Muscle of leg (tissue), 11 donors: Measurements from ENCODE around the gene RPS6KB2. TPM values are rescaled to one million over a fixed set of nuclear protein-coding genes. Genes with fewer than 3 reads are reported as not detected.
"Not testable (repeated sequence)": the region's sequence is repeated elsewhere in the genome, so short reads cannot be mapped to it uniquely, and the experiment has no call there.

ENCODE experiments used
- DNase-seq: peaks from one replicate; pipeline ENCODE4 v3.0.0; 2013
- H3K27ac ChIP-seq: one replicate; pipeline ENCODE4 v1.5.1; 2013; ENCODE audit warnings: mild to moderate bottlenecking, low read length, control low read depth
- H3K27me3 ChIP-seq: one replicate; pipeline ENCODE4 v1.6.1; 2013; ENCODE audit warnings: low read length; ENCODE audit not compliant: control insufficient read depth, insufficient read depth
- H3K36me3 ChIP-seq: one replicate; pipeline ENCODE4 v1.6.1; 2013; ENCODE audit warnings: low read length; ENCODE audit not compliant: control insufficient read depth, insufficient read depth
- H3K4me1 ChIP-seq: one replicate; pipeline ENCODE4 v1.6.1; 2013; ENCODE audit warnings: low read length; ENCODE audit not compliant: control insufficient read depth, insufficient read depth
- H3K4me3 ChIP-seq: one replicate; pipeline ENCODE4 v1.5.1; 2013; ENCODE audit warnings: low read length, control low read depth
- H3K9me3 ChIP-seq: replicated peaks from 2 replicates; pipeline ENCODE4 v1.6.1; 2013; ENCODE audit warnings: low read depth, low read length; ENCODE audit not compliant: control insufficient read depth
- WGBS: methylation state at CpG from one replicate; pipeline ENCODE4 v1.1.5; 2013; ENCODE audit warnings: missing lambda C conversion rate; ENCODE audit not compliant: insufficient coverage; 5-methylcytosine and 5-hydroxymethylcytosine counted together
- polyA plus RNA-seq, 8 donors: library from polyadenylated mRNA; unstranded; fragments of 120-200 nt; gene quantifications; one replicate each; pipeline versions ENCODE4 v1.2.1 to v1.2.3, GENCODE V29; 2013; ENCODE audit warnings: inconsistent platforms in 1 of 8, low replicate concordance in 1 of 8; ENCODE audit not compliant: insufficient read length in 8 of 8, insufficient read depth in 1 of 8
- total RNA-seq: library from RNA; stranded (reverse); fragments of 120-200 nt; gene quantifications from one replicate; pipeline ENCODE4 v1.2.4, GENCODE V29; 2013

Gene RPS6KB2
- total and polyA plus RNA-seq, 9 donors = 27.9 to 45.5 (median 37.7) TPM

- H3K9me3 ChIP-seq = no peaks in the 10 kb centered on the region
- WGBS = 81% methylated on average over 18 of the region's 25 CpGs
Observed at GRCh38 chr11:67456068-67456705, 27.9 kb downstream of the RPS6KB2 start.

GRCh38 chr11:67457453-67457852 is 29.2 kb downstream of the RPS6KB2 start:
- no peak overlapping the region for H3K27ac ChIP-seq
- no peak overlapping the region for H3K4me3 ChIP-seq
- no peak for DNase-seq
- WGBS = 95% methylated on average over 11 of the region's 12 CpGs
- H3K36me3 ChIP-seq = no peaks in the 10 kb centered on the region
- no peaks in the 10 kb centered on the region for H3K9me3 ChIP-seq
- peaks cover 4% of the 10 kb centered on the region for H3K27me3 ChIP-seq
- H3K4me1 ChIP-seq = peaks cover 2% of the 10 kb centered on the region

More at GRCh38 chr11:67456068-67456705, 27.9 kb downstream of the RPS6KB2 start:
- Histone ChIP-seq H3K4me1 (peaks cover 9% of the 10 kb centered on the region), H3K27me3 (peaks cover 4% of the 10 kb centered on the region), H3K4me3 (no peak overlapping the region), H3K36me3 (no peaks in the 10 kb centered on the region), H3K27ac (no peak overlapping the region)
- no peak for DNase-seq

GRCh38 chr11:67458266-67458665 is 30.0 kb downstream of the RPS6KB2 start:
- DNase-seq = no peak
- whole genome bisulfite sequencing = 77% methylated on average over 16 of the region's 19 CpGs
- no peaks in the 10 kb centered on the region for H3K36me3 ChIP-seq
- no peak overlapping the region for H3K27ac ChIP-seq
- H3K27me3 ChIP-seq = peaks cover 4% of the 10 kb centered on the region
- no peak overlapping the region for H3K4me3 ChIP-seq
- H3K9me3 ChIP-seq = no peaks in the 10 kb centered on the region
- no peaks in the 10 kb centered on the region for H3K4me1 ChIP-seq

- DNase-seq = no peak
- 88% methylated on average over 2 of the region's 10 CpGs for WGBS
Observed at GRCh38 chr11:67463186-67463585, 34.9 kb downstream of the RPS6KB2 start.

GRCh38 chr11:67463680-67464410 is 35.6 kb downstream of the RPS6KB2 start:
- H3K4me1 ChIP-seq = peaks cover 29% of the 10 kb centered on the region
- H3K36me3 ChIP-seq = peaks cover 9% of the 10 kb centered on the region
- H3K27me3 ChIP-seq = no peaks in the 10 kb centered on the region
- peak overlapping the region; percentile 60 for H3K4me3 ChIP-seq
- no peaks in the 10 kb centered on the region for H3K9me3 ChIP-seq
- 84% methylated on average over 11 of the region's 20 CpGs for WGBS
- peak; percentile 21 for DNase-seq
- peak overlapping the region; percentile 82 for H3K27ac ChIP-seq

More at GRCh38 chr11:67463186-67463585, 34.9 kb downstream of the RPS6KB2 start:
- no peak overlapping the region for H3K27ac ChIP-seq
- H3K27me3 ChIP-seq = no peaks in the 10 kb centered on the region
- H3K4me3 ChIP-seq = no peak overlapping the region
- H3K4me1 ChIP-seq = peaks cover 25% of the 10 kb centered on the region
- H3K9me3 ChIP-seq = no peaks in the 10 kb centered on the region
- H3K36me3 ChIP-seq = peaks cover 9% of the 10 kb centered on the region

- 6% methylated on average over 30 of the region's 56 CpGs for WGBS
- H3K4me1 ChIP-seq = peaks cover 33% of the 10 kb centered on the region
- H3K4me3 ChIP-seq = peak overlapping the region; percentile 60
- H3K9me3 ChIP-seq = no peaks in the 10 kb centered on the region
- no peaks in the 10 kb centered on the region for H3K27me3 ChIP-seq
- DNase-seq = peak; percentile 76
- H3K27ac ChIP-seq = peak overlapping the region; percentile 82
- peaks cover 9% of the 10 kb centered on the region for H3K36me3 ChIP-seq
Observed at GRCh38 chr11:67464411-67465188, 36.3 kb downstream of the RPS6KB2 start.

- Histone ChIP-seq H3K27me3 (no peaks in the 10 kb centered on the region), H3K4me1 (peaks cover 35% of the 10 kb centered on the region), H3K9me3 (no peaks in the 10 kb centered on the region), H3K27ac (peak overlapping the region; percentile 82), H3K36me3 (peaks cover 9% of the 10 kb centered on the region), H3K4me3 (peak overlapping the region; percentile 60)
- 79% methylated on average over 3 of the region's 3 CpGs for WGBS
- DNase-seq = no peak
Observed at GRCh38 chr11:67465189-67465510, 36.9 kb downstream of the RPS6KB2 start.

- DNase-seq, H3K27ac ChIP-seq, H3K36me3 ChIP-seq, H3K4me3 ChIP-seq, H3K27me3 ChIP-seq, H3K9me3 ChIP-seq: not testable (repeated sequence)
- no CpG with 5 or more reads among the region's 2 CpGs for WGBS
- peaks cover 35% of the 10 kb centered on the region for H3K4me1 ChIP-seq
Observed at GRCh38 chr11:67465530-67465929, 37.2 kb downstream of the RPS6KB2 start.

- 91% methylated on average over 4 of the region's 5 CpGs for WGBS
- Histone ChIP-seq H3K4me3 (no peak overlapping the region), H3K36me3 (peaks cover 9% of the 10 kb centered on the region), H3K27me3 (no peaks in the 10 kb centered on the region), H3K27ac (no peak overlapping the region), H3K4me1 (peaks cover 35% of the 10 kb centered on the region), H3K9me3 (no peaks in the 10 kb centered on the region)
- DNase-seq = no peak
Observed at GRCh38 chr11:67466367-67466766, 38.1 kb downstream of the RPS6KB2 start.
